ENCODE measurements around the gene PTPRK. TPM values are rescaled to one million over a fixed set of nuclear protein-coding genes. Genes with fewer than 3 reads are reported as not detected.

PTPRK gene
- total RNA-seq, 1 experiment from 2014 or later, result 34.2 TPM

DNA sequence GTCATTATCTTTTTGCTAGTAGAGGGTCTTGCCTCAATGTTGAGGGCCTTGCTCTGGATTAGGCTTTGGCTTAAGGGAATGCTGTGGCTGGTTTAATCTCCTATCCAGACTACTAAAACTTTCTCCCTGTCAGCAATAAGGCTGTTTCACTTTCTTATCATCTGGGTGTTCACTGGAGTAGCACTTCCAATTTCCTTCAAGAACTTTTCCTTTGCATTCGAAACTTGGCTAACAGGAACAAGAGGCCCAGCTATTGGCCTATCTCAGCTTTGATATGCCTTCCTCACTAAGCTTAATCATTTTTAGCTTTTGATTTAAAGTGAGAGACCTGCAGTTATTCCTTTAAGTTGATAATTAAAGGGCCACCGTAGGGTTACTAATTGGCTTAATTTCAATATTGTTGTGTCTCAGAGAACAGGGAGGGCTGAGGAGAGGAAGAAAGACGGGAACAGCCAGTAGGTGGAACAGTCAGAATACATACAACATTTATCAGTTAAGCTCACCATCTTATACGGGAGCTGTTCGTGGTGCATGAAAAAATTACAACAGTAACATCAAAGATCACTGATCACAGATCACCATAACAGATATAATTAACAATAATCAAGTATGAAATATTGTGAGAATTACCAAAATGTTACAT is 186.7 kb downstream of the PTPRK start:
- H4K20me1 ChIP-seq (ENCODE audit: insufficient read depth), result no peaks in the 10 kb centered on the region
- H2AFZ ChIP-seq (ENCODE audit: low read depth, low read length, poor library complexity, severe bottlenecking), result no peak overlapping the region
- no peak overlapping the region for H3K9ac ChIP-seq (ENCODE audit: low read length)
- no peak overlapping the region for H3K4me3 ChIP-seq (replicated peaks in 1 of 2; ENCODE audit: low read depth in 1 of 2, low read length in 2 of 2)
- no peaks in the 10 kb centered on the region for H3K9me2 ChIP-seq (ENCODE audit: insufficient read depth)
- BruUV-seq (replicated peaks), result no TSS peak
- RAD21 ChIA-PET (ENCODE audit: low non-redundant PET in 1 of 2, low total read pairs in 2 of 2, uncharacterized antibody in 2 of 2, unreplicated experiment in 2 of 2), result no interaction called here
- no peak overlapping the region for H3K27ac ChIP-seq (ENCODE audit: low read depth, low read length)
- H3K4me2 ChIP-seq (ENCODE audit: low read length), result no peak overlapping the region
- TF ChIP-seq, protein P1, sequence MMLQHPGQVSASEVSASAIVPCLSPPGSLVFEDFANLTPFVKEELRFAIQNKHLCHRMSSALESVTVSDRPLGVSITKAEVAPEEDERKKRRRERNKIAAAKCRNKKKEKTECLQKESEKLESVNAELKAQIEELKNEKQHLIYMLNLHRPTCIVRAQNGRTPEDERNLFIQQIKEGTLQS (IDR thresholded peaks at IDR 0.05), result no peak
- TF ChIP-seq SRF (IDR thresholded peaks at IDR 0.05; ENCODE audit: low read depth) (no peak), JUND (IDR thresholded peaks at IDR 0.05) (no peak), CBX3 (IDR thresholded peaks at IDR 0.05; ENCODE audit: low read depth) (no peak)
- ATAC-seq (no peak), DNase-seq (ENCODE audit: low read depth, low spot score) (no peak)
- H3K4me1 ChIP-seq (ENCODE audit: control insufficient read depth in 1 of 2, insufficient read depth in 2 of 2, low read length in 2 of 2), result no peaks in the 10 kb centered on the region
- intact Hi-C loops (cut with micrococcal nuclease), result no loop called here
- no peaks in the 10 kb centered on the region for H3K79me2 ChIP-seq (ENCODE audit: insufficient read depth, low read length)
- no peaks in the 10 kb centered on the region for H3K27me3 ChIP-seq (ENCODE audit: insufficient read depth, low read length)
- H3K36me3 ChIP-seq (ENCODE audit: control insufficient read depth in 1 of 2, insufficient read depth in 2 of 2, low read length in 2 of 2), result no peaks in the 10 kb centered on the region
- POLR2A ChIA-PET, result no interaction called here
- H3K9me3 ChIP-seq (ENCODE audit: control insufficient read depth in 1 of 2, insufficient read depth in 1 of 2, low read depth in 1 of 2, low read length in 2 of 2), result no peaks in the 10 kb centered on the region
- CTCF ChIA-PET, result no interaction called here

DNA sequence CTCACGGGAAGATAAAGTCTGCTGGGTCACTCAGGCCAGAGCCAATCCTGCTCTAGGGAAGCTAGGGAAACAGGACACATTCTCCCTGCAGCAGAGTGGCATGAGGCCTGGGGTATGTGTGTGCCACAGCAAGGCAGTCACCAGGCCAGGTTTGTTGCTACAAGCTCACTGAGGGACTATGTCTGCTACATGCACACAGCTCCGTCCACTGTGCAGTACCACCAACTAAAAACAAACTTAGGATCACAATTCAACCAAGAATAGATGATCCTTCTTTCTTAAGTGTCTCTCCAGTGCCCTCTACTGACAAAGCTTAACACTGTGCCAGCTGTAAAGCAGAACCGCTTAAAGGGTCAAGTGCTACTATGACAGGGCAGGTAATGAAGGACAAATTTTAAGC is 192.5 kb downstream of the PTPRK start:
- Histone ChIP-seq H3K36me3 (ENCODE audit: control insufficient read depth in 1 of 2, insufficient read depth in 2 of 2, low read length in 2 of 2) (no peaks in the 10 kb centered on the region), H3K9ac (ENCODE audit: low read length) (no peak overlapping the region), H3K79me2 (ENCODE audit: insufficient read depth, low read length) (no peaks in the 10 kb centered on the region), H3K9me2 (ENCODE audit: insufficient read depth) (no peaks in the 10 kb centered on the region), H3K4me3 (replicated peaks in 1 of 2; ENCODE audit: low read depth in 1 of 2, low read length in 2 of 2) (no peak overlapping the region), H3K4me2 (ENCODE audit: low read length) (no peak overlapping the region), H3K9me3 (ENCODE audit: control insufficient read depth in 1 of 2, insufficient read depth in 1 of 2, low read depth in 1 of 2, low read length in 2 of 2) (no peaks in the 10 kb centered on the region), H2AFZ (ENCODE audit: low read depth, low read length, poor library complexity, severe bottlenecking) (no peak overlapping the region), H3K27ac (ENCODE audit: low read depth, low read length) (no peak overlapping the region), H4K20me1 (ENCODE audit: insufficient read depth) (no peaks in the 10 kb centered on the region), H3K4me1 (ENCODE audit: control insufficient read depth in 1 of 2, insufficient read depth in 2 of 2, low read length in 2 of 2) (no peaks in the 10 kb centered on the region), H3K27me3 (ENCODE audit: insufficient read depth, low read length) (no peaks in the 10 kb centered on the region)
- ChIA-PET POLR2A (no interaction called here), CTCF (interaction anchor here (1.1 kb wide), 1 partner anchor 473 kb away, joined by 3 read pairs; no protein-coding TSS in a partner anchor), RAD21 (ENCODE audit: low non-redundant PET in 1 of 2, low total read pairs in 2 of 2, uncharacterized antibody in 2 of 2, unreplicated experiment in 2 of 2) (no interaction called here)
- DNase-seq (ENCODE audit: low read depth, low spot score) (peak; percentile 3), ATAC-seq (peak; percentile 73)
- BruUV-seq (replicated peaks), result no TSS peak
- TF ChIP-seq CEBPB (IDR thresholded peaks at IDR 0.05; ENCODE audit: low read depth) (no peak), RAD21 (IDR thresholded peaks at IDR 0.05; ENCODE audit: low read depth) (peak; percentile 31; the same call in 1 of the 2 replicates)
- TF ChIP-seq, protein P2, sequence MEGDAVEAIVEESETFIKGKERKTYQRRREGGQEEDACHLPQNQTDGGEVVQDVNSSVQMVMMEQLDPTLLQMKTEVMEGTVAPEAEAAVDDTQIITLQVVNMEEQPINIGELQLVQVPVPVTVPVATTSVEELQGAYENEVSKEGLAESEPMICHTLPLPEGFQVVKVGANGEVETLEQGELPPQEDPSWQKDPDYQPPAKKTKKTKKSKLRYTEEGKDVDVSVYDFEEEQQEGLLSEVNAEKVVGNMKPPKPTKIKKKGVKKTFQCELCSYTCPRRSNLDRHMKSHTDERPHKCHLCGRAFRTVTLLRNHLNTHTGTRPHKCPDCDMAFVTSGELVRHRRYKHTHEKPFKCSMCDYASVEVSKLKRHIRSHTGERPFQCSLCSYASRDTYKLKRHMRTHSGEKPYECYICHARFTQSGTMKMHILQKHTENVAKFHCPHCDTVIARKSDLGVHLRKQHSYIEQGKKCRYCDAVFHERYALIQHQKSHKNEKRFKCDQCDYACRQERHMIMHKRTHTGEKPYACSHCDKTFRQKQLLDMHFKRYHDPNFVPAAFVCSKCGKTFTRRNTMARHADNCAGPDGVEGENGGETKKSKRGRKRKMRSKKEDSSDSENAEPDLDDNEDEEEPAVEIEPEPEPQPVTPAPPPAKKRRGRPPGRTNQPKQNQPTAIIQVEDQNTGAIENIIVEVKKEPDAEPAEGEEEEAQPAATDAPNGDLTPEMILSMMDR (IDR thresholded peaks at IDR 0.05 in 2 of 3, conservative IDR thresholded peaks at IDR 0.05 in 1 of 3; ENCODE audit: borderline replicate concordance in 1 of 3, insufficient read depth in 1 of 3, low read depth in 2 of 3, low read length in 2 of 3), result peak; percentile 9 to 43 (median 28); a peak in 2 of 6 replicates
- intact Hi-C loops (cut with micrococcal nuclease), result no loop called here
